PC-9 (cell line): ENCODE results near the gene MPL.

Source experiments
- CTCF ChIP-seq: fragments of 200-600 bp; sonication (generic); conservative IDR thresholded peaks from 2 replicates; pipeline ENCODE4 v1.6.1; 2017; ENCODE audit warnings: mixed run types, antibody characterized with exemption, mild to moderate bottlenecking, moderate library complexity
- EZH2 ChIP-seq: fragments of 200-600 bp; sonication (generic); IDR thresholded peaks from 2 replicates; pipeline ENCODE4 v1.8.0; 2017; ENCODE audit warnings: antibody characterized with exemption, low read depth

- TF ChIP-seq CTCF, result no peak
- TF ChIP-seq EZH2, result no peak
These were observed 48.6 kb upstream of the MPL start for GRCh38 chr1:43288785-43289706.
